HG03442 (cell line): Measurements from ENCODE around the gene SMAD5.
A peak's percentile ranks its signal among the peaks of the same experiment; 100 is the strongest.

Experiments
- ATAC-seq: cut with Tn5 transposase; IDR thresholded peaks from one replicate; pipeline ENCODE4 v1.9.1; 2021; ENCODE audit warnings: mild to moderate bottlenecking, moderate library complexity; ENCODE audit not compliant: unreplicated experiment

Gene SMAD5

DNA sequence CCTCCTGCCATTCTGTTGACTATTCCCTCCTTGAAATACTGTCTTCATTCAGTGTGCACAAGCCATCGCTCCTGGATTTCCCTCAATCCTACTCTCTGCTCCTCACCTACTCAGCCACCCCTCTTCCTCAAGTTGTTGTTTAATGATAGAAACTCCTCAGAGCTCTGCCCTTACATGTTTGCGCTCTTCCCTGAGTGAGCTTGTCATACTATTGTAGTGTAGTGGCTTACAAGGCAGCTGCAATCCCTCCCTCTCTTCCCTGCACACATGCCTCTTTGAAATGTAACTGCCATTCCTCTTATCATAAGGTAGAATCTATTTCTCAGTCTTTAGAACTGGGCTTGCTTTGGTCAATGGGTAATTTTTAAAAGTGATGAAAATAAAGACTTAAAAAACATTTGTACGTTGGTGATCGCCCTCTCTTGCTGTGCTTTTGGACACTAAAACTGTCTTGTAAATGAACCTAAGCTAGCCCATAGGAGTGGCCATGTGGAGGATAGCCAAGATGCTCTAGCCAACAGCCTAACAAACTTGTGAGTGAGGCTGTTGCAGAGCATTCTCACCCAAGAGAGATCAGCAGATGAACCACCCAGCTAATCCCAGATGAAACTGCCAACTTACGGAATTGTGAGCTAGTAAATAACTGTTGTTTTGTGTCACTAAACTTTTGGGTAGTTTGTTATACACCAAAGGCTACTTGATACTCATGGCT lies 18.1 kb upstream of the SMAD5 start:
- ATAC-seq = no peak

DNA sequence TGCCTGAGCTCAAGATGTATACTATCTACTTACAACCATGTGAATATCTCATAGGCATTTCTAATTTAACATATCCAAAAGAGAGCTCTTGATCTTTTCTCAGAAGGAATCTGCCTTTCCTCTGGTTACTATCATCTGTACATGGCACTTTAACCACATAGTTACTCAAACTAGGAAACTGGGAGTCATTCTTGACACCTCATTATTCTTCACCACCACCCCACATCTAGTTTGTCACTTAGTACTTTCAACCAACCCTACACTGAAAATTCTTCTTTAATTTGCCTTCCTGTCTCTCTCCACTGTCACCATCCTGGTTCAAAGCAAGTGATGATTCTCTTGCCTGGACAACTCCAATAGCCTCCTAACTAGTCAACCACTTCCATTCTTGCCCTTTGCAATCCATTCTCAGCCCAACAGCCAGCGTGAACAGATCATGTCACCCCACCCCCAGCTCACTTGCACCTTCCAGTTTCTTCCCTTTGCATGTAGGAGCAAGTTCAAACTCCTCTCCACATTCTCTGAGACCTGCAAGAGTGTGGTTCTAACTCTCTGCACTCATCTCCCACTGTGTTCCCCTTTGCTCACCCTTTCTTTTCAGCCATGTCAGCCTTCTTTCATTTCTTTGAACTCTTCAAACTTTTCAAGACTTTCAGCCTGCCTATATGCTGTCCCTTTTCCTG lies 17.3 kb upstream of the SMAD5 start:
- ATAC-seq = no peak

DNA sequence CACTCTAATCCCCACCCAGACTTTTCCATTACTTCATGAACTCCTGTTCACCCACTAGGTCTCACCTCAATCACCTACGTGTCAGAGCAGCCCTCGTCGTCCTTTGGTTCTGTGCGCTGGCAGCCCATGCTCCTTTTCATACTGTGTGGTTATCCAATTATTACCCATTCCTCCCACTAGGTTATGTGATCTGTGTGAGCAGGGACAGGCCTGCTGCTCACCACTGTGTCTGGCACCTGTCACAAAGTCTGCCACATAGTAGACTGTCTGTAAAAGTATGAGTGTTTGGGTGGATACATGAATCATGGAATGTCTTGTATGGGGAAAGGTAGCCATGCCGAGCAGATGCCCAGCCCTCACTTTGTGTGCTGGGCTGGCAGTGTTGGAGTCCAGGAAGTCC lies 12.1 kb upstream of the SMAD5 start:
- ATAC-seq = no peak

DNA sequence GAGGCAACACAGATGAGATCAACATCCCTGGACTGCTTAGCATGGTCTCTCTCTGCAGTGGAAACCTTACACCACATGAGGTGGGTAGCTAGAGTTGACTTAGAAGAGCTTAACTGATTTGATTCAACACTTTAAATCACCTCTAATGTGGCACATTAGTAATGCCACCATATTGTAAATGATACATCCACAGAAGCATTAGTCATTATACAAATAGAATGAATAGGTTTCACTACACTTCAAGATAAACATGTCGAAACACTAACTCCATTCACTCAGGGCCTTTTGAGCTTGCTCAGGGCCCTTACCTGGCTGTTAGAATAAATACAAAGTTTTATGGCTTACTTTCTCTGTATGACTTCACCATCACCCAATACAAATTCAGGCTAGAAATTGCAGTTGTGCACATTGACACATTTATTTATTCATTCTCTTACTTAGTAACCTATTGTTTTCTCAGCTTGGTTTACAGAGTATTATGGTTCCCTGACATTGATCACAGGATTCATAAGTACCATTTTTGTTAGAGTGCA lies 9.3 kb upstream of the SMAD5 start:
- ATAC-seq = no peak

DNA sequence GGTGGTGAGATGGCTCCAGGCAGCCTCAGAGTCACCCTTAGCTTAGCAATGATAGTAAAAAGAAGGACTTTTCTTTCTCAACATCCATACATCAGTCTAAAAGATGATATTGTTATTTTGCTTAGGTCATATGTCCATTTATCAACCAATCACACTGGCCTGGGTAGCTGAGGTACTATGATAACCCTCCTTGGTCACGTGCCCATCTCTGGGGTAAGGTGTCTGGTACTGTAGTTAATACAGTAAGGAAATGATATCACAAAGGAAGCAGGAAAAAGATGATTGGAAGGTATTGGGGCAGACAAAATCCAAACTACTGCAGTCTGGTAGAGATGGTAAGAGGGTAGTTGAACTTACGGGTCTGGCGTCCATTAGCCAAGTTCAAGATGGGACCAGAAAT lies 5.1 kb upstream of the SMAD5 start:
- ATAC-seq = no peak

DNA sequence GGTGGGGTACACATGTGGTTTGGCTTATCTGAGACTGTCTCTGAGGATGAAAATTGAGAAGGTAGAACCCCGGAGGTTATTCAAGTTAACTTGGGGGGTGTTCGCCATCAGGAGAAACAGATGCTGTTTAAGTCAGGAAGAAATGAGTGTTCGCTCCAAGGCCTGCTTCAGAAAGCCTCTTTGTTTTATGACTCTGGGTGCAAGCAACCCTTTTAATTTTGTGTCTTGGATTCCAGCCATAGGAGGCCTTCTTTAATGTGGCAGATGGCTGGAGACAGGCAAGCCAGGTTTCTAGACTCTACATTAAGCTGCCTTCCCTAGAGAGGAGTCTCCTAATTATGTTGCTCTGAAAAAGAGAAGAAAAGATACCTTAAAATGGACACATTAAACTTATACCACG lies 4.2 kb upstream of the SMAD5 start:
- ATAC-seq = no peak

DNA sequence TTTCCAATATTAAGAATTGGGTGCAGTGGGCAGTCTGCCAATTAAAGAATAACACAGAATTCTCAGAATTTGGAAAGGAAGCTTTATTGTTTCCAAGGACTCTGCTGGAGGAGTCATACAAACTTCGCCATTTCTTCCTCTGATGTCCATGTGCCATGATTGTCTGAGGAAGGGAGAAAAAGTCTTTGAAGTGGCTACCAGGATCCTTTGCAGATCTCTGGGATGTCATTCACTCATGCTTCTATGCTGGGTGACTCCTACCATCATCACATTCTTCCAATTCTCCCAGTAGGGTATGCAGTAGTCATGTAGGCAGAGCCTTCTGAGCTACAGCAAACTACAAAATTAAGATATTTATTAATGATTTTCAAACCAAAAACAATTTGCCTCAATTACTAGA lies 3.2 kb upstream of the SMAD5 start:
- no peak for ATAC-seq

DNA sequence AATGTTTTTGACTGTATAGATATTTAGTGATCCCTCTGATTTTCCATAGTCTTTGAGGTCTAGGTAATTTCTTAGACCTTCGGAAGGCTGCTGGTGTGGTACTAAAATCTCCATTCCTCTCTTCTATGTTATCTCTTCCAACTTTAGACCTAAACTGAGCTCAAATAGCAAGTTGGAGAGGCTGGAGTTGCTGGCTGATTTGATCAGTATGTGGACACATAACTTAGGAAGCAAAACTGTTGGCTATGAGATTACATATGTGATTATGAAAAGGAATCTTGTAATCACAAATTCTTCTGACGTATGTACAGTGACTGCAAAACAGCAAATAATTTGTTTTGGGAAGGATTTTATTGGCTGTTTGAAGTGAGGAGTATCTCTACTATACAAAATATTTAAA lies 2.1 kb upstream of the SMAD5 start:
- ATAC-seq = no peak

DNA sequence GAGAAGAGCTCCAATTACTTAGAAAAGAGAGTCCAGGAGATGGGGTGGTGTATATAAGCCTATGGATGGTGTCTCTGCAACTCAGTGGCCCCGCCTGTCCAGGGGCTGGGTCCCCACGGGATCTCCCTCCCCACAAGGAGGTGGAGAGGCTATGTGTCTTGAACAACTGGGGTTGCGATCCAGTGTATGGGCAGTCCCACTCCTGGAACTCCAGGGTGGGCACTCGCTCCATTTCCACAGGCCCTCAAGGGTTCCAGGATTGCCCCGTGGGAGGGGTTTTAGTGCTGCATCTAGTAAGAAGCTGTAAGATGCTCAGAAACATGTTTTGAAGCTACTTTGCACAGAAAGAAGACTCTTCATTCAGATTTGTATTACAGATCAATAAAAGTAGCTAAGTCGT lies 558 bp upstream of the SMAD5 start:
- no peak for ATAC-seq

DNA sequence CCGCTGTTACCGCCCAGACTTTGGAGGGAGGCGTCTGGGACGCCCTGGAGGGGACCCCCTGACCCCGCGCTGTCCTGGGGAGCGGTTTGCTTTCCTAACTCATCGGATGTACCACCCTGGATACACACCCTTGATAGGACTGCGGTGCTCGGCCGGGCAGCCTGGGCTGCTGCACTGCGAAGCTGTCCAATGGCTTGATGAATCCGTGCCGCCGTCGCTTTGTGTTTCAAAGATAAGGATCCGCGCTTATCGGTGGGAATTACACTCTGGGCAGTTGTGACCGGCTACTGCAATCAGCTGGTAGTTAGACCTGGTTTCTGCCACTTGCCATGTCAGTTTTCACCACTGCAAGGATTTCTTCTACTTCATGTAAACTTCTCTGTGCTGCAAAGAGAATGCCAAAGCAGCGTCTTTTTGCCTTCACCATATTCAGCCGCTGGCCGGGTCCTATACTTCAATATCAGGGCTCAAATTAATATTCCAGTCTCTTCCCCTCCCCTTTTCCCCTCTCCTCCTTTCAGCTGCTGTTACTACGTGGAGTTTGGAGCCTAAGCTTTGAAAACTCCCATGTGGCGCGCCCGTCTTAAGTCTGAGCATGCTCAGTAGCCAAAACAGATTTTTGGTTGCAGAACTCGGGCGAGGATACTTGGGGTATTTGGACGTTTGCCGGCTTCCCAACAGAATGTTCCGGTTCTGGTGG lies 727 bp downstream of the SMAD5 start:
- ATAC-seq = peak; percentile 28

DNA sequence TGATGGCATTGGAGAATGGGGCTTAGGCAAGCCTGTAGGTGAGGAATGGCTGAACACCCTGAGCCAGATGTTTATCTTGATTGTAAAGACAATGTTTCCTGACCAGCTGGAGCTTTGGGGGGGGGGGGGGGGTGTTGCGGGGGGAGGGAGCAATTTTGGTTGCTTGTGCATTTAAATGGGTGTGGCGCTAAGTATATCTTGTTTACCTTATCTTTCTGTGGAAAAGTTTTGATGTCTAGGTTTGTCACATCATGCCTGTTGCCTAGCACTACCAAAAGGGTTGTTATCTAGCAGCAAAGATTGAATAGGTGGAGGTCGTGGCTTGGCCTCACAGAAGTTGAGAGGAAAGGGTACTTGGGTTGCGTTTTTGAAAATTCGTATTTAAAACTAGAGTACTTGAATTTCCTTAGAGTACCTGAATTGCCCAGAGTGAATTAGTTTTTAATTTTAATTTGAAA lies 1.3 kb downstream of the SMAD5 start:
- ATAC-seq = no peak

DNA sequence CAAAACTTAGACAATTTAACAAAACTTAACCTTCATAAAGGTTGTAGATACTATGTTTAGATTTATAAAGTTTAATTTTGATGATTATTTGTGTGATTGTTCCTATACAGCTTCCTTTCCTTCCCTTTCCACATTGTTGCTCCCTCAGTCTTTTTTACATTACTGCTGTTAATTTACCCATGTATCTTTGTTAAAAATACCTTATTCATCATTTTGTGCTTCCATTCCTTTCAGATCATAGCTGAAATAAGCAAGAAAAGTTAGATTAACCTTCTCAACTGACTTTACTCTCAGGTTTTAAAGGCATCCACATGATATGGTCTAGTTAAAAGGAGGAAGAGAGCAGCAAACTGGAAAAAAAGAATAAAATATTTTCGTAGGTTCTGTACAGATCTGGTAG lies 2.0 kb downstream of the SMAD5 start:
- no peak for ATAC-seq

DNA sequence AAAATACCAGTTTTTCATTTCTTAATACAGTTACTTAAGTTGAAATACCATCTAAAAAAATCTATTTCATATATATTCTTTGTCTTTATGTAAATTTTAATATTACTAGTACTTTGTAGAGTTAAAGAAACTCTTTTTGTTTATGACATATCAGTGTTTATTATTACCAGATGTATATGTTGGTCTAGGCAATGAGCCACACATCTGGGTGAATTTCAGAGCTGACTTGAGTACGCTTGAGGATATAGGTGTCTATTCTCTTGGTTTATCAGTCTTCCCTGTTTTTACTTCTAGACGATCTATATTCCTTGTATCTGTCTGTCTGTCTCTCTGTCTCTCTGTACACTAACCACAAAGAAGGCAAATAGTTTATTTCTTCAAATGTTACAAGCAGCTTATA lies 2.9 kb downstream of the SMAD5 start:
- no peak for ATAC-seq

DNA sequence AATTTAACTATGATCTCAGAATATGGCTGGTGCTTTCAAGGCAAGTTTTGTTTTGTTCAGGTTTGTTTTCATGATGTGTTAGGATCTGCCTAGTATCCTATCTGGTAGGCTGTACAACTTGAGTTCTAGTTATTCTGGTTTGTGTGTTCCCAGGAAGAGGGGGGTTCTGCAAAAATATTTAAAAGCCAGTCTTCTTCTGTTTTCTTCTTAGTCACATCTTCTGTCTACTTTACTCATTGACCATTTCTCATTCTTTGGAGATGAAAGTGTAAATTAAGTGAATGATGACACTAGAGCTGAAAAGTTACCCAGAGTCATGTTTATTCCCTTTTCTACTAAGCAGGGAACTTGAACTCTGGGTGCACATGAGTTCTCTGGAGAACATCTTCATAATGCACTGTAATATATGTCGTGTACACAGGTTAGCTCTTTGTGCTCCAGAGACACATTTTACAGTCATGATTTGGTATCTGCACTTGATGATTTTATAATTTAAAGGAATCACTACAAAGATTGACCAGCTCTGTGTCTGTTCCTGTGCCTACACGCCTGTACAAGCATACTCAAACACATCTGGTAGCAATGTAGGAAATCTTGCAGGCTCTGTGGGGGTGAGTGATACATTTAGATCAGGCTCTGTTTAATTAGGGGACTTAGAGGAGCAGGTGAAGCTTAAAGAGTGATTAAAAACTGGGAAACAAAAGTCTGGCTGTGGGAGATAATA lies 5.0 kb downstream of the SMAD5 start:
- ATAC-seq = no peak

DNA sequence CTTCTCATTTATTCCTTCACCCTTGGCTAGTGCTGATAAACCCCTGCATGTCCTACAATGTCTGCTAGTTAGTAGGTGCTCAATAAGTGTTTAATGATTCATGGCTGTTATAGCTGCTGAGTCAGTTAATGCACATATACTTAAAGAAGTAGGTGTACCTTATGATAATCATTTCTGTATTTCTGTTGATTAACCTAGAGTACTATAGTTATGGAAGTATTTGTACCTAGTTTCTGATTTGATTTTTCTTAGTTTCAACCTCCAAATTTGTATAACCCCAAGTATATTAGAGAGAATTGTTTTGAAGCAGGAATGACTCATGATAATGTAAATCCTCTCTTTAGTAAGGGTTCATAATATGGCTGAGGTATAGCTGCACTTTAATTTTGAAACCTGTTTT lies 8.9 kb downstream of the SMAD5 start:
- ATAC-seq = peak; percentile 81

DNA sequence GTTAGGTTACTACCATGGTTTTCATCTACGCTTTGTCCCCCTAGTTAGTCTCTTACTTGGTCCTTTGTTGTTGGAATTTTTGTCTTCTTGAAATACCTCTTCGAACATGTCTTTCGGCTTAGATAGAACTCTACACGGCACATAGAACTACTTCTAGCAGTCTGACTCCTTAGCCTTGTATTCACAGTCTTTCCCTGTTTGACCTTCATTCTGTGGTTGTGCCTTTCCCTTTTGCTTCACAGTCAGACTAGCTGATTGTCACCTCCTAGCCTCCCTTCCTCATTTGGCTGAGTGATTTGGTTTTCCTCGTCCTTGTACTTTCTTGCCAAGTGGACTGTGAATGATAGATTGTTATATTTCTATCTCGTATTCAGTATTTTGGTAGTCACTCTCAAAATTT lies 10.7 kb downstream of the SMAD5 start:
- no peak for ATAC-seq

DNA sequence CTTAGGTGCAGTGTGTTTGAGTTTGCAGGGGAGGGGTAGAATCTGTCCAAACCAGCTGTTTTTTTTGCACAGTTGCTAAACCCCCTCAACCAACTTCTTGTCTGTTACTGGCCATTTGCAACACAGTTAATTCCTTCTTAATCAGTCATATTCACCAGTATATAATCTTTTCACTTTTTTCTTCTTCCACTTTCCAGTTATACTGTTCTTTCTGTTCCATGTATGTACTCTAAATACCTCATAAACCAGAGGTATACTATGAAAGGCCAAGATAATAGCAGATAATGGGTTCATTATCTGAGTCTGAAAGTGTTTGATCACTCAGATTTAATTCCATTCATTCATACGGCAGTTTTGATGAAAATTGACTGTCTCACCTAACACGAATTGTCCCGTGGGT lies 11.1 kb downstream of the SMAD5 start:
- ATAC-seq = no peak

DNA sequence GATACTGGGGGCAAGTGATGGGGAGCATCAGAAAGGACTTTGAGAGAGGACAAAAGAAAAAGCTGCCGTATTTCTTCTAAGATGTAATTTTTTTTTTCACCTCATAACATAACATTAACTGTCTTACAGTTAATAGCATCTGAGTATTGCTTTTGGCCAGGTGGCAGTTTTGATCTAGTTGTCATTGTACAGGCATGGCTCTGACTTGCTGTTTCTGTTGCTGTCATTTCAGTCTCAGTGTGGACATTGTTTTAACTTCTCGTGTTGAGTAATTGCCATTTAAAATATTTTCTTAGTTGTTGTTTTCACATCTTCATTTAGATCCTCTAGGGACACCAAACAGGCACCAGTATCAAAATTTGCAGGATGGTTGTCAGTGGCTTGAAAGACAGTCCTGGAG lies 12.4 kb downstream of the SMAD5 start:
- peak; percentile 59 for ATAC-seq

DNA sequence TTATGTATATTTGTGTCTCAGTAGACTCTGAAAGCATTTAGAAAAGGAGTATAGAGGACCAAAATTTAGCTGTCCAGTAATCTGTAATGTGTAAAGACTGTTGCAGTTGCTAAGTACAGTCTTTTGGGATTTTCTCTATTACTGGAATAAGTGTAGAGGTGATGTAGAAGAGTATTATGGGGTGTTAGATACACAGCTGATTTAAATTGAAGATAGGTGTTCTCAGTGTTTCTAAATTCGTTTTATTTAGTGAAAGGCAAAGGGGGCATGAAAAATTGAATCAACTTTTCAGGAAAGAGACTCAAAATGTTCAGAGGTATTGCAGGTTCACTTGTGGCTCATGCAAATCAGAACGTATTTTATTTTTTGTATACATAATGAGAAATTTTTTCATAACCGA lies 13.6 kb downstream of the SMAD5 start:
- ATAC-seq = no peak

DNA sequence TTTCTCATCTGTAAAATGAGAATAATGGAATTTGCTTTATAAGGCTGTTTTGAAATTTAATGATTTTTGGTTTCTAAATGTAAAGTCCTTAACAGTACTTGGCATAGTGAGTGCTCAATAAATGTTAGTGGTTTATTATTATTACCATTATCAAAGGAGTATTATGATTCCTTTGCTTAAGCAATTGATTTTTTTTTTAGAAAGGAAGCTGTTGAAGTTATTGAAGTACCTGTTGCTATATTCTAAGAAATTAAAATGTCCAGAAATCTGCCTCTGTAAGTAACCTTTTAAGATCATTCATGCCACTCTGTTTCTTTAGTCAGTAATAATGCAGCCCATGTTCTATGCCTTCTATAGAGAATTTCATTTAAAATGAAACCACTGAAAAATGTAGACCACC lies 15.0 kb downstream of the SMAD5 start:
- ATAC-seq = no peak

DNA sequence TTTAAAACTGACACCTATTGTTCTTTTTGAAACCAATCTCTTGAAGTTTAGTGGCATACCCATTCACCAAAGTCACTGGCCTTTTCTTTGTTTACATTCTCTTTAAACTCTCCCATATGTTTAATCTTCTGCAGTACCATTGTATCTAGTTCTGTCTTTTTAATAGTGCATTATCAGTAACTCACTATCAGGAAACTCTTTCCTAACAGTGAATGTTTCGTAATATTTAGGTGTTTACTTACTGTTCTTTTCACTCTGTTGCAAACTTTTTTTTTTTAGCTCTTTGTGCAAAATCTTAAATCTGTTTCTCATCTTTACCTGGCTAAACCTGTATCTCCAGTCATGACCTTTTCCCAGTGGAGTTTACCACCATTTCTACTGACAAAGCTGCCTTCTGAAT lies 17.2 kb downstream of the SMAD5 start:
- ATAC-seq = no peak
